Measurements from ENCODE around the gene SIRPB2.

SIRPB2 gene

GRCh38 chr20:1479831-1480595, 11.2 kb downstream of the SIRPB2 start:
- TF ChIP-seq CTCF (conservative IDR thresholded peaks at IDR 0.05; ENCODE audit: low read depth, low read length): no peak
- no peak for DNase-seq (ENCODE audit: low read depth)
- no peak overlapping the region for H3K4me3 ChIP-seq (ENCODE audit: low read length)

DNA sequence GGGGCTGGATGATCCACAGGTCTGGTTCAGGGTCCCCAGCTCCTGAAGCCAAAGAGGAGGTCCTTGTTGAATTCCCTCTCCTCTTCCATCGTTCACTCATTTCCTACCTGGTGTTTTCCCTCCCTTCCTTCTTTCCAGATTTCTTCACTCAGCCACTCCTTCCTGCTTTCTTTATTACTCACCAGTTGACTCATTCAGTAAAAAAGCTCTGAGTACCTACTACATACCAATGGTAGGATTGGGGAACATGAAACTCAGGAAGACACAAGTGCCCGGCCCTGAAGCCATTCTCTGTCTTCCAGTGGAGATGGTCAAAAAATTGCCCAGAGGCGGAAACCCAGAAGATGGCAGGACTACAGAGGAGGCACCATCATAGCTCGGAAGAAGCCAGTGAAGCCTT, 12.7 kb downstream of the SIRPB2 start:
- no peak for TF ChIP-seq CTCF (conservative IDR thresholded peaks at IDR 0.05; ENCODE audit: low read depth, low read length)
- H3K4me3 ChIP-seq (ENCODE audit: low read length): no peak overlapping the region
- DNase-seq (ENCODE audit: low read depth): no peak

DNA sequence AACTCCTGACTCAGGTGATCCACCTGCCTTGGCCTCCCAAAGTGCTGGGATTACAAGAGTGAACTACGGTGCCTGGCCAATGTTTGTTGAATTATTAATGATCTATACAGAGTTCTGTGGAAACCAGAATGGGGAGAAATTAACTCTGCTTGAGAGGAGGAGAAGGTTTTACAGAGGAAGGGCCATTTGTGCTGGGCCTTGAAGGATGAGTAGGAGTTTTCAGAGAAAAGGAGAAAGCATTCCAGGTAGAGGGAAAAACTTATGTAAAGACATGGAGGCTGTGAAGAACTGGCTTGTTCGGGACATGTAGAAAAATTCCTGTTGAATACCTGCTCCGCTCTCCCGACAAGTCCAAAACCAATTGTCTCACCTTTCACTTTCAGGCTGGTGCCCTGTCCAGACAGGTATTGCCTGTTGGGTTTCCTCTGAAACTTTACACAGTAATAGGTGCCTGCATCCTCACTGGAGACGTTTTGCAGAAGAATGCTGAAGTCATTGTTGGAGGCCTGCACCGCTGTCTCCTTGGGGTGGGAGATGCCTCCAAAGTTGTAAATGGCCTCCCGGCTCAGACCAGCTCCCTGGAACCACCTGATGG, 13.2 kb downstream of the SIRPB2 start:
- H3K4me3 ChIP-seq (ENCODE audit: low read length): no peak overlapping the region
- no peak for DNase-seq (ENCODE audit: low read depth)
- TF ChIP-seq CTCF (conservative IDR thresholded peaks at IDR 0.05; ENCODE audit: low read depth, low read length): no peak

- H3K4me3 ChIP-seq (ENCODE audit: low read length): no peak overlapping the region
- no peak for TF ChIP-seq CTCF (conservative IDR thresholded peaks at IDR 0.05; ENCODE audit: low read depth, low read length)
- no peak for DNase-seq (ENCODE audit: low read depth)
Observed at GRCh38 chr20:1474817-1475603, 16.2 kb downstream of the SIRPB2 start.

DNA sequence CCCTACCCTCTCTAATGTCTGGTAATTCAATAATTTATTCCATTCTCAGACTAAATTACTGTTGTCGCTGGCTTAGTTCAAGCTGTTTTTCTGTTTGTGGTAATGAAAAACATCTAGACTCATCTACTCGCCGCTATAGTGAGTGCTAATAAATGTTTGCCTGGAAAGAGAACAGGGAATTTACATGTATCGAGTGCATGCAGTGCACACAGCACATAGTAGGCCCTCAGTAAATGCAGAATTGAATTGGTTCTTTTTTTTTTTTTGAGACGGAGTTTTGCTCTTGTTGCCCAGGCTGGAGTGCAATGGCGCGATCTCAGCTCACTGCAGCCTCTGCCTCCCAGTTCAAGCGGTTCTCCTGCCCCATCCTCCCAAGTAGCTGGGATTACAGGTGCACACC, 16.9 kb downstream of the SIRPB2 start:
- H3K4me3 ChIP-seq (ENCODE audit: low read length): no peak overlapping the region
- DNase-seq (ENCODE audit: low read depth): no peak
- TF ChIP-seq CTCF (conservative IDR thresholded peaks at IDR 0.05; ENCODE audit: low read depth, low read length): no peak

GRCh38 chr20:1473246-1474220, 17.7 kb downstream of the SIRPB2 start:
- TF ChIP-seq CTCF (conservative IDR thresholded peaks at IDR 0.05; ENCODE audit: low read depth, low read length): no peak
- no peak for DNase-seq (ENCODE audit: low read depth)
- no peak overlapping the region for H3K4me3 ChIP-seq (ENCODE audit: low read length)
